IMR-90 (cell line): ENCODE data around the gene PSEN2. TPM values are rescaled to one million over a fixed set of nuclear protein-coding genes. Genes with fewer than 3 reads are reported as not detected.

Experiments
- ATAC-seq: fragments of 200-7000 bp; cut with Tn5 transposase; 2 replicates; pipeline ENCODE4 v1.9.1; 2020; ENCODE audit warnings: low read depth, mild to moderate bottlenecking, moderate library complexity
- BruUV-seq: library from RNA; stranded (reverse); fragments of 400-500 nt; replicated peaks from 2 replicates; lab custom pipeline; 2021; lab: Mats Ljungman, UMichigan
- CTCF ChIA-PET: fragments of 300-600 bp; formaldehyde crosslinking; extraction: SDS; loops from one replicate; lab custom pipeline; 2021; ENCODE audit warnings: antibody characterized with exemption; lab: Yijun Ruan, JAX
- POLR2A ChIA-PET: fragments of 300-600 bp; sonication (Branson Sonifier 250); formaldehyde crosslinking; loops from one replicate; lab custom pipeline; 2022; ENCODE audit warnings: antibody characterized with exemption; ENCODE audit not compliant: unreplicated experiment; lab: Charles Lee
- DNase-seq: peaks from one replicate; pipeline ENCODE4 v3.0.0; 2013
- H2AFZ ChIP-seq: replicated peaks from 2 replicates; pipeline ENCODE3; 2013; ENCODE audit warnings: low read length, mild to moderate bottlenecking; ENCODE audit not compliant: poor library complexity
- H2AK5ac ChIP-seq: 2 replicates; pipeline ENCODE4 v1.6.1; 2013; ENCODE audit warnings: low read depth, low read length, inconsistent platforms
- H2AK9ac ChIP-seq: replicated peaks from 2 replicates; pipeline ENCODE3; 2013; ENCODE audit warnings: mild to moderate bottlenecking, low read depth, low read length, moderate library complexity; ENCODE audit not compliant: poor library complexity
- H2BK120ac ChIP-seq: 2 replicates; pipeline ENCODE4 v1.6.1; 2013; ENCODE audit warnings: low read depth, low read length, inconsistent platforms
- H2BK15ac ChIP-seq: 3 replicates; pipeline ENCODE4 v1.6.1; 2013; ENCODE audit warnings: low read depth, low read length, inconsistent platforms
- H2BK20ac ChIP-seq: 2 replicates; pipeline ENCODE4 v1.6.1; 2013; ENCODE audit warnings: low read depth, mild to moderate bottlenecking, inconsistent platforms, low read length, moderate library complexity
- H2BK5ac ChIP-seq: 2 replicates; pipeline ENCODE4 v1.6.1; 2013; ENCODE audit warnings: mild to moderate bottlenecking, low read depth, low read length, inconsistent platforms; ENCODE audit not compliant: poor library complexity, severe bottlenecking
- H3K14ac ChIP-seq: replicated peaks from 2 replicates; pipeline ENCODE4 v1.6.1; 2013; ENCODE audit warnings: low read depth, low read length, inconsistent platforms
- H3K18ac ChIP-seq: 2 replicates; pipeline ENCODE4 v1.6.1; 2013; ENCODE audit warnings: low read depth, low read length, control low read depth
- H3K23ac ChIP-seq: 2 replicates; pipeline ENCODE4 v1.6.1; 2013; ENCODE audit warnings: low read depth, low read length, inconsistent platforms
- H3K27ac ChIP-seq: 2 replicates; pipeline ENCODE4 v1.5.1; 2013; ENCODE audit warnings: mild to moderate bottlenecking, control low read depth, low read length; ENCODE audit not compliant: insufficient read depth
- H3K27me3 ChIP-seq: 2 replicates; pipeline ENCODE4 v1.6.1; 2013; ENCODE audit warnings: low read length; ENCODE audit not compliant: control insufficient read depth, insufficient read depth
- H3K36me3 ChIP-seq: 2 replicates; pipeline ENCODE4 v1.6.1; 2013; ENCODE audit warnings: low read length, mixed read lengths; ENCODE audit not compliant: control insufficient read depth, insufficient read depth
- H3K4ac ChIP-seq: 2 replicates; pipeline ENCODE4 v1.6.1; 2013; ENCODE audit warnings: low read depth, low read length, inconsistent platforms
- H3K4me1 ChIP-seq: 2 replicates; pipeline ENCODE4 v1.6.1; 2013; ENCODE audit warnings: low read length, mixed read lengths; ENCODE audit not compliant: control insufficient read depth, insufficient read depth
- H3K4me2 ChIP-seq: 2 replicates; pipeline ENCODE4 v1.6.1; 2013; ENCODE audit warnings: low read depth, mild to moderate bottlenecking, control low read depth, low read length, moderate library complexity
- H3K4me3 ChIP-seq: 2 replicates; pipeline ENCODE4 v1.5.1; 2013; ENCODE audit warnings: low read depth, mild to moderate bottlenecking, control low read depth, low read length, moderate library complexity; ENCODE audit not compliant: insufficient read depth
- H3K56ac ChIP-seq: 2 replicates; pipeline ENCODE4 v1.6.1; 2013; ENCODE audit warnings: low read length, inconsistent platforms; ENCODE audit not compliant: insufficient read depth; ENCODE audit errors: extremely low read depth
- H3K79me1 ChIP-seq, 2 experiments: 2 replicates each; pipeline ENCODE4 v1.6.1; 2013; ENCODE audit warnings: low read length in 2 of 2, inconsistent platforms in 1 of 2, low read depth in 1 of 2
- H3K9ac ChIP-seq: 2 replicates; pipeline ENCODE4 v1.6.1; 2013; ENCODE audit warnings: low read depth, low read length, control low read depth
- H3K9me1 ChIP-seq: 2 replicates; pipeline ENCODE4 v1.6.1; 2013; ENCODE audit warnings: low read length, inconsistent platforms; ENCODE audit not compliant: insufficient read depth
- H3K9me3 ChIP-seq: 2 replicates; pipeline ENCODE4 v1.6.1; 2013; ENCODE audit warnings: low read length; ENCODE audit not compliant: control insufficient read depth, insufficient read depth
- H4K20me1 ChIP-seq: 2 replicates; pipeline ENCODE4 v1.6.1; 2013; ENCODE audit warnings: low read length, inconsistent platforms; ENCODE audit not compliant: insufficient read depth
- H4K5ac ChIP-seq: 2 replicates; pipeline ENCODE4 v1.6.1; 2013; ENCODE audit warnings: mild to moderate bottlenecking, low read depth, low read length, control low read depth
- H4K8ac ChIP-seq, 2 experiments: 2 replicates each; pipeline ENCODE4 v1.6.1; 2013; ENCODE audit warnings: low read depth in 2 of 2, low read length in 2 of 2, control low read depth in 1 of 2, inconsistent platforms in 1 of 2
- H4K91ac ChIP-seq: 2 replicates; pipeline ENCODE4 v1.6.1; 2013; ENCODE audit warnings: low read depth, low read length, inconsistent platforms; ENCODE audit not compliant: insufficient read depth
- BHLHE40 ChIP-seq: fragments of 150-350 bp; IDR thresholded peaks from 2 replicates; pipeline ENCODE4 v1.6.1; 2016; ENCODE audit warnings: mild to moderate bottlenecking, low read depth, low read length
- CEBPB ChIP-seq: IDR thresholded peaks from 2 replicates; pipeline ENCODE4 v1.6.1; 2012; ENCODE audit warnings: low read depth, low read length, improper control_type of control experiment
- CHD1 ChIP-seq: IDR thresholded peaks from 2 replicates; pipeline ENCODE4 v1.6.1; 2012; ENCODE audit warnings: low read depth, low read length, improper control_type of control experiment
- FOS ChIP-seq: fragments of 150-350 bp; IDR thresholded peaks from 2 replicates; pipeline ENCODE4 v1.6.1; 2016; ENCODE audit warnings: low read depth, low read length
- MAFK ChIP-seq: IDR thresholded peaks from 2 replicates; pipeline ENCODE4 v1.6.1; 2012; ENCODE audit warnings: low read depth, low read length, improper control_type of control experiment
- MAZ ChIP-seq: IDR thresholded peaks from 2 replicates; pipeline ENCODE4 v1.6.1; 2012; ENCODE audit warnings: low read depth, mild to moderate bottlenecking, low read length, improper control_type of control experiment, moderate library complexity, borderline replicate concordance
- MXI1 ChIP-seq: IDR thresholded peaks from 2 replicates; pipeline ENCODE4 v1.6.1; 2012; ENCODE audit warnings: low read depth, mild to moderate bottlenecking, low read length, moderate library complexity, borderline replicate concordance
- NFE2L2 ChIP-seq: fragments of 150-350 bp; IDR thresholded peaks from 2 replicates; pipeline ENCODE4 v1.6.1; 2016; ENCODE audit warnings: low read depth, mild to moderate bottlenecking, low read length
- POLR2A ChIP-seq: IDR thresholded peaks from 2 replicates; pipeline ENCODE4 v1.6.1; 2012; ENCODE audit warnings: mild to moderate bottlenecking, low read depth, low read length
- RAD21 ChIP-seq: IDR thresholded peaks from 2 replicates; pipeline ENCODE4 v1.6.1; 2012; ENCODE audit warnings: low read length, improper control_type of control experiment
- RCOR1 ChIP-seq: IDR thresholded peaks from 2 replicates; pipeline ENCODE4 v1.6.1; 2012; ENCODE audit warnings: mild to moderate bottlenecking, low read length, improper control_type of control experiment; ENCODE audit not compliant: insufficient replicate concordance
- RFX5 ChIP-seq: IDR thresholded peaks from 2 replicates; pipeline ENCODE4 v1.8.0; 2012; ENCODE audit warnings: low read depth, mild to moderate bottlenecking, low read length, moderate library complexity
- SMC3 ChIP-seq: fragments of 150-350 bp; IDR thresholded peaks from 2 replicates; pipeline ENCODE4 v1.6.1; 2016; ENCODE audit warnings: low read depth, mild to moderate bottlenecking, antibody characterized with exemption, low read length, moderate library complexity
- USF2 ChIP-seq: fragments of 150-350 bp; IDR thresholded peaks from 2 replicates; pipeline ENCODE4 v1.6.1; 2017; ENCODE audit warnings: mild to moderate bottlenecking, antibody characterized with exemption, low read length, low read depth
- dilution Hi-C: fragments of 300-500 bp; cut with HindIII; formaldehyde crosslinking; loops from one replicate; pipeline ENCODE4 v1.14.3; 2018; ENCODE audit warnings: low sequenced_read_pairs; ENCODE audit not compliant: unreplicated experiment
- in situ Hi-C: fragments of 300-500 bp; cut with MboI; formaldehyde crosslinking; loops from 3 replicates; pipeline ENCODE4 v1.14.3; 2019; ENCODE audit warnings: low sequenced_read_pairs, inconsistent platforms, mixed read lengths
- intact Hi-C: fragments of 100-400 bp; cut with micrococcal nuclease; formaldehyde crosslinking; loops from 2 replicates; pipeline ENCODE4 v1.10.0; 2022
- polyA plus RNA-seq, 3 experiments: library from polyadenylated mRNA; depleted of rRNA; stranded (reverse); fragments of >200 nt; gene quantifications; 2 replicates each; pipeline ENCODE4 v1.2.3, GENCODE V29; 2012; ENCODE audit warnings: low replicate concordance in 1 of 3
- total RNA-seq: library from RNA; depleted of rRNA; stranded (reverse); fragments of >200 nt; gene quantifications from 2 replicates; pipeline ENCODE4 v1.2.3, GENCODE V29; 2012
- TF ChIP-seq, protein P1 (sequence below): fragments of 150-350 bp; IDR thresholded peaks from 2 replicates; pipeline ENCODE4 v1.6.1; 2016; ENCODE audit warnings: low read depth, mild to moderate bottlenecking, low read length, moderate library complexity, borderline replicate concordance
- TF ChIP-seq, protein P2 (sequence below): conservative IDR thresholded peaks from 2 replicates; pipeline ENCODE4 v1.5.1; 2012; ENCODE audit warnings: mild to moderate bottlenecking, low read depth, low read length, improper control_type of control experiment

Gene PSEN2
- total and polyA plus RNA-seq, 2 of the 4 experiments (the other 2 are of a cell fraction), result 15.0 to 24.4 TPM

- H3K36me3 ChIP-seq, result no peaks in the 10 kb centered on the region
- H3K4me3 ChIP-seq, result no peak overlapping the region
- H2BK15ac ChIP-seq, result no peak overlapping the region
- no peak overlapping the region for H2AK5ac ChIP-seq
- intact Hi-C loops, result no loop called here
- H3K18ac ChIP-seq, result no peak overlapping the region
- no peak overlapping the region for H3K56ac ChIP-seq
- H2AK9ac ChIP-seq, result no peak overlapping the region
- H3K9ac ChIP-seq, result no peak overlapping the region
- no peaks in the 10 kb centered on the region for H3K9me3 ChIP-seq
- no peak overlapping the region for H3K14ac ChIP-seq
- H3K27me3 ChIP-seq, result peaks cover 2% of the 10 kb centered on the region; the same call in 1 of the 2 replicates
- no peaks in the 10 kb centered on the region for H3K4me1 ChIP-seq
- DNase-seq (no peak), ATAC-seq (no peak)
- no peak overlapping the region for H3K27ac ChIP-seq
- no peaks in the 10 kb centered on the region for H3K9me1 ChIP-seq
- H2BK20ac ChIP-seq, result no peak overlapping the region
- H3K4ac ChIP-seq, result no peak overlapping the region
- no peak overlapping the region for H2BK5ac ChIP-seq
- no peaks in the 10 kb centered on the region for H3K79me1 ChIP-seq
- H3K4me2 ChIP-seq, result no peak overlapping the region
- ChIA-PET CTCF (no interaction called here), POLR2A (interaction anchor here (0.7 kb wide), 1 partner anchor 1590 kb away, joined by 7 read pairs; no protein-coding TSS in a partner anchor)
- H3K23ac ChIP-seq, result no peak overlapping the region
- no peak for TF ChIP-seq MAZ
- TF ChIP-seq BHLHE40, result no peak
- TF ChIP-seq CHD1, result no peak
- TF ChIP-seq RAD21, result no peak
- no peak for TF ChIP-seq NFE2L2
- no peak for TF ChIP-seq RFX5
- no peak for TF ChIP-seq CEBPB
- TF ChIP-seq, protein P1, sequence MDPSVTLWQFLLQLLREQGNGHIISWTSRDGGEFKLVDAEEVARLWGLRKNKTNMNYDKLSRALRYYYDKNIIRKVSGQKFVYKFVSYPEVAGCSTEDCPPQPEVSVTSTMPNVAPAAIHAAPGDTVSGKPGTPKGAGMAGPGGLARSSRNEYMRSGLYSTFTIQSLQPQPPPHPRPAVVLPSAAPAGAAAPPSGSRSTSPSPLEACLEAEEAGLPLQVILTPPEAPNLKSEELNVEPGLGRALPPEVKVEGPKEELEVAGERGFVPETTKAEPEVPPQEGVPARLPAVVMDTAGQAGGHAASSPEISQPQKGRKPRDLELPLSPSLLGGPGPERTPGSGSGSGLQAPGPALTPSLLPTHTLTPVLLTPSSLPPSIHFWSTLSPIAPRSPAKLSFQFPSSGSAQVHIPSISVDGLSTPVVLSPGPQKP, result no peak
- TF ChIP-seq, protein P2, sequence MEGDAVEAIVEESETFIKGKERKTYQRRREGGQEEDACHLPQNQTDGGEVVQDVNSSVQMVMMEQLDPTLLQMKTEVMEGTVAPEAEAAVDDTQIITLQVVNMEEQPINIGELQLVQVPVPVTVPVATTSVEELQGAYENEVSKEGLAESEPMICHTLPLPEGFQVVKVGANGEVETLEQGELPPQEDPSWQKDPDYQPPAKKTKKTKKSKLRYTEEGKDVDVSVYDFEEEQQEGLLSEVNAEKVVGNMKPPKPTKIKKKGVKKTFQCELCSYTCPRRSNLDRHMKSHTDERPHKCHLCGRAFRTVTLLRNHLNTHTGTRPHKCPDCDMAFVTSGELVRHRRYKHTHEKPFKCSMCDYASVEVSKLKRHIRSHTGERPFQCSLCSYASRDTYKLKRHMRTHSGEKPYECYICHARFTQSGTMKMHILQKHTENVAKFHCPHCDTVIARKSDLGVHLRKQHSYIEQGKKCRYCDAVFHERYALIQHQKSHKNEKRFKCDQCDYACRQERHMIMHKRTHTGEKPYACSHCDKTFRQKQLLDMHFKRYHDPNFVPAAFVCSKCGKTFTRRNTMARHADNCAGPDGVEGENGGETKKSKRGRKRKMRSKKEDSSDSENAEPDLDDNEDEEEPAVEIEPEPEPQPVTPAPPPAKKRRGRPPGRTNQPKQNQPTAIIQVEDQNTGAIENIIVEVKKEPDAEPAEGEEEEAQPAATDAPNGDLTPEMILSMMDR, result no peak
- TF ChIP-seq MXI1, result no peak
- TF ChIP-seq SMC3, result no peak
- no peak for TF ChIP-seq FOS
- no peak for TF ChIP-seq MAFK
- TF ChIP-seq RCOR1, result no peak
- TF ChIP-seq USF2, result no peak
- no peak for TF ChIP-seq POLR2A
- in situ Hi-C loops, result no loop called here
- no peaks in the 10 kb centered on the region for H4K20me1 ChIP-seq
- no peak overlapping the region for H2AFZ ChIP-seq
- no peak overlapping the region for H4K5ac ChIP-seq
- no peak overlapping the region for H4K8ac ChIP-seq
- no TSS peak for BruUV-seq
- H2BK120ac ChIP-seq, result no peak overlapping the region
- dilution Hi-C loops, result no loop called here
- no peak overlapping the region for H4K91ac ChIP-seq
These were observed 24.8 kb upstream of the PSEN2 start for GRCh38 chr1:226845624-226846023.
